NT2/D1 (cell line): ENCODE data around the gene HOXB6.

Experiments
- SUZ12 ChIP-seq: IDR thresholded peaks from 2 replicates; pipeline ENCODE4 v1.6.1; 2011; ENCODE audit not compliant: insufficient read length, insufficient read depth; ENCODE audit errors: extremely low read depth
- ZNF274 ChIP-seq: IDR thresholded peaks from 2 replicates; pipeline ENCODE4 v1.6.1; 2011; ENCODE audit warnings: mild to moderate bottlenecking, low read depth, low read length

DNA sequence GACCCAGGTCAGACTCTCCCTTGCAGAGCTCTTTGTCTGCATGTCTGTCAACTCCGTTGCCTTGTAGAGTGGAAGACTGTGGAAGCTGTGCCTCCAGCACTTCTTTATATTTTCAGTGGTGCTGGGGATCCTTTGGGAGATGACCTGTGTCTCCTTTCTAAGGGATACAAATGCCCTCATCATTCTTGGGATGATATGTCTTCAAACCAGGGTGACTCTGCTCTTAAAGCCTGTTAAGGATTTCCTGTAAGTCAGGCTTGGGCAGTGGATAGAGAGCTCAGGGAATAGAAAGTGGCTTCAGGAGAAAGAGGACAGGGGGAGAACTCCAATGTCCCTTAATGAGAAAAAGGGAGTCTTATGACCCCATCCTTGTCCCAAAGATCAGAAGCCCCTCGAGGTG lies 16.3 kb downstream of the HOXB6 start:
- no peak for TF ChIP-seq ZNF274
- no peak for TF ChIP-seq SUZ12
